Fibroblast of upper back skin (primary cell): Measurements from ENCODE around the gene CALD1.
A peak's percentile ranks its signal among the peaks of the same experiment; 100 is the strongest.

Source experiments
- DNase-seq: peaks from one replicate; pipeline ENCODE4 v3.0.0-alpha.2; 2013

Gene CALD1

DNA sequence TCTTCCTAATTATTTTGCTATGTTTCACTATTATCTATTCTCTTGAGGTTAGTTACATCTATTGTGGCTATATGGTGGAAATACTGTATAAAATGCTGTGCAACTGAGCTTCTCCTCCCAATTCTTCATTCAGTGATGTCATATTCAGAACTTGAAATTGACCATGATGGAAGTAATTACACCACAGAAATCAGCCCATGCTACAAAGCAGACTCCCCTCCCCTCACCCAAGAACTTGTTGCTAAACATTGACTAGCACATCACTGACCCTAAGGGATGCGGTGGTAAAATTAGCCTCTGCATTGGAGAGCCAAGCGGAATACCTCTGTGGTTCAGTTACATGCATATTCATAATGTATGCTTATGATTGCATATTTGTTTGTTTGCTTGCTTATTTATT lies 8.8 kb downstream of the CALD1 start:
- DNase-seq: no peak

DNA sequence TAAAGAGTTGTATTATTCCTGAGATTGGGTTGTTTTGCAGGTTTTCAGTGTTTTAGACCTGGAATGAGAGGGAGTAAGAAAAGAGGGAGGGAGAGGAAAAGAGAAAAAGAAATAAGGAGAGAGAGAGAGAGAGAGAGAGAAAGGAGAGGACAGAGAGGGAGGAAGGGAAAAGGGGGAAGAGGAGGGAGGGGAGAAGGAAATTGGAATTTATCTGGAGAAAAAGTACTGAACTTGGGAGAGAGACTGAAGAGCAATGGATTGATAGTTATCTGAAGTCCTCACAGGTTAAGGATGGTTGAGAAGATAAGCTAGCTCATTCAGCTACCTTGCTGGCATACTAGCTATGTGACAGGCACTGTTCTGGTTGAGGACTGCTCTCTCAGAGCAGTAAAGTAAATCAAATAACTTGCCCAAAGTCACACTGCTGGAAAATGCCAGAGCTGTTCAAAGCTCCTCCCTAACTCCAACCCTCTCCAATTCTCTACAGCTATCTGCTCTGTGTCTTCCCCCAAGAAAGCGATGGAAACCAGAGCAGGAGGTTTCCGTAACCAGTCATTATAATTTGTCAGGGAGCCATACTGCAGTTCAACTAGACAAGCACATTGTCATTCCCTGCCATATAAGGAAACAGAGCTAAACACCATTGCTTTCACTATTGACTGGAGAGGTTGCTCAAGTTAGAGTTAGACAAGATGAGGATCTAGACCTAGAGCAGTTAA lies 10.7 kb downstream of the CALD1 start:
- DNase-seq: peak; percentile 85

GRCh38 chr7:134792968-134793367 lies 13.5 kb downstream of the CALD1 start:
- peak; percentile 95 for DNase-seq

DNA sequence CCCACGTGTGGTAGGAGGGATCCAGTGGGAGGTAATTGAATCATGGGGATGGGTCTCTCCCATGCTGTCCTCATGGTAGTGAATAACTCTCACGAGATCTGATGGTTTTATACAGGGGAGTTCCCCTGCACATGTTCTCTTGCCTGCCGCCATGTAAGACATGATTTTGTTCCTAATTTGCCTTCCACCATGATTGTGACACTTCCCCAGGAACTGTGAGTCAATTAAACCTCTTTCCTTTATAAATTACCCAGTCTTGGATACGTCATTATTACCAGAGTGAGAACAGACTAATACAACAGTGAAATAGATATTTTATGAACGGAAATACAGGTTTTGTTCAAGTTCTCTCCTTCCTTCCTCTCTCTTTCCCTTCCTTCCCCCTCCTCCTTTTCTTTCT lies 15.8 kb downstream of the CALD1 start:
- no peak for DNase-seq

DNA sequence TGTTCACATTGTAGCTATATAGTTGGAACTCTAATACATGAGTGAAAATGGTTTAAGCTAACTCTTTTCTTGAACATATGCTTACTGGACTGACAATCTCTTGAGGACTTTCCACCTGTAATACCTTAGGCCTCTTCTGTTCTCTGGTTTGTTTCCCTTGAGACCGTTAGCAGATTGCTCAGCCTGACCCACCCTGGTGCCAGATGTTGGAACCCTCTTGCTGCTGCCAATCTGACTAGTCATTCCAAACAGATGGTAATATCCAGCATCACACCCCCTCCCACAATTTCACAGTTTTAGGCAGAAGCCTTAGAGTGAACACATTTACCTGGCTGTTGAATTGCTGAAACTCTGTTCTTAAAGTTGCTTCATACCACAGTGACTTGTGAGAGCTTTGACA lies 18.7 kb downstream of the CALD1 start:
- no peak for DNase-seq

- DNase-seq: no peak
Observed at GRCh38 chr7:134799377-134799776, 19.9 kb downstream of the CALD1 start.

GRCh38 chr7:134802762-134803161 lies 23.3 kb downstream of the CALD1 start:
- no peak for DNase-seq

- peak; percentile 69 for DNase-seq
Observed at GRCh38 chr7:134804351-134804750, 24.9 kb downstream of the CALD1 start.

DNA sequence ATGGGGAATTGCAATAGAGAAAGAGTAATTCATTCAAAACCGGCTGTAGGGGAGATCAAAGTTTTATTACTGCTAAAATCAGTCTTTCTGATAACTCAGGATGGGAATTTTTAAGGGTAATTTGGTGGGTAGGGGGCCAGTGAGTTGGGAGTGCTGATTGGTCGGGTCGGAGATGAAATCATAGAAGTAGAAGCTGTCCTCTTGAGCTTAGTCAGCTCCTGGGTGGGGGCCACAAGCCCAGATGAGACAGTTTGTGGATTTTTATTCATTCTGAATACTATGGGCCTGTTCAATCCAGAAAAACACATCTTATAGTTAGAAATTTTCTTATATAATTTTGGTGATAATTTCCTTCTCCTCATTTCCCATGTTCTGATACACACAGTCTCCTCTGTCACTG lies 25.4 kb downstream of the CALD1 start:
- no peak for DNase-seq

- no peak for DNase-seq
Observed at GRCh38 chr7:134806197-134806596, 26.8 kb downstream of the CALD1 start.

- peak; percentile 53 for DNase-seq
Observed at GRCh38 chr7:134809616-134810015, 30.2 kb downstream of the CALD1 start.

- peak; percentile 76 for DNase-seq
Observed at GRCh38 chr7:134811765-134812164, 32.3 kb downstream of the CALD1 start.

DNA sequence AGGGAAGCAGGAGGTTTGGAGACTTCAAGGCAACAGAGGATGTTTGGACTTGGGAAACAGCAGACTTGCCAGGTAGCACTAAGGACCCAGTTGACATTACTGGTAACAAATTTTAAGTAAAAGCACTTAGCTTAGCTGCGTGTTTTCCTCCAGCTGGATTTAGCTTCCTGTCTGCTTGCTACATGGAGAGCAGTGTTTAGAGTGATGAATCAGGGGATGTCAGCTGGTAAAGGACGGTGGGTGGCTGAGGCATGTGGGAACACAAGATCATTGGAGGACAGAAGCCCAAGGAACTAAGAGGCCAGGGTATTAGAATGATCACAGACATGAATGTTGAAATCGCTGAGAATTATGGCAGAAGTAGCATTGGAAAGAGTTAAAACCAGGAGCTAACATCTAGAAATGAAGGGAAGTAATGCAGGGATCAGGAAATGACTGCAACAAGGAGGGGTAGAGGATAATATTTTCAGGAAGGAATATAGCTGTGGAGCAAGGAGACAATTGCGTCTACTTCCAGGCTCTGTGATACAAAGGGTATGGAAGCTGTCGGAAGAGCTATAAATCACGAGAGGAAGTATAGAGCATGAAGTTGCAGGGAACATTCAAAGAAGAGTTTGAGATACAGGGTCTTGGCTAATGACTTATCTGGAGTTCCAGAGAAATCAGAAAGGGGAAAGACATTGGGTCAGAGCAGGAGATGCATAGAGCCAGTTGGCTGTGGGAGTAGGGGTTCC lies 34.4 kb downstream of the CALD1 start:
- DNase-seq: peak; percentile 56

DNA sequence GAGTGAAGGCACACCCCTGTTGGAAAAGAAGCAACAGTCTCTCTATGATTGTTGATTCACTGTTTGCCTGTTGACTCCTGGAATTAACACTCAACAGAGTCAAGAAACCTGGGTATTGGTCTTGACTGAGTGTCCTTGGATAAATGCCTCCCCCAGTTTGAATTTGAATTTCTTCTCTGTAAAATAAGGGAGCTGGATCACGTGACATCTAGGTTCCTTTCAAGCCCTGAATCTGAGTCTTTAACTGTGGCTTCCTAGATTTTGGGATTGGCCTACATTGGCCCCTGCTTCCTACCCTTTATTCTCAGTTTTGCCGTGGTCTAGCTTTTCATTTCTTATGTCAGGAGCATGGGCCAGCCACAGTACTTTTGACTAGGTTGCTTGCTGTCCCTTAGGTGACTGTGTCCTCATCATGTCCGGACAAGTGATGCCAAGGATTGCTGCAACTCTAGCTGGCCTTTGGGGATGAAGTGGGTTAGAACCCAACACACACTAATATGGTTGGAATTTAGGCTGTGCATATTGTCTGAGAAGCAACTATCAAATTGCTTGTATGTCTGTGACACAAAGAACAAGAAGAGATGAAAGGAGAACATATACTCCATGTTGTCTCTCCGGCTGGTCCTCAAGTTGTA lies 35.4 kb downstream of the CALD1 start:
- DNase-seq: no peak

- no peak for DNase-seq
Observed at GRCh38 chr7:134818613-134819345, 39.3 kb downstream of the CALD1 start.

DNA sequence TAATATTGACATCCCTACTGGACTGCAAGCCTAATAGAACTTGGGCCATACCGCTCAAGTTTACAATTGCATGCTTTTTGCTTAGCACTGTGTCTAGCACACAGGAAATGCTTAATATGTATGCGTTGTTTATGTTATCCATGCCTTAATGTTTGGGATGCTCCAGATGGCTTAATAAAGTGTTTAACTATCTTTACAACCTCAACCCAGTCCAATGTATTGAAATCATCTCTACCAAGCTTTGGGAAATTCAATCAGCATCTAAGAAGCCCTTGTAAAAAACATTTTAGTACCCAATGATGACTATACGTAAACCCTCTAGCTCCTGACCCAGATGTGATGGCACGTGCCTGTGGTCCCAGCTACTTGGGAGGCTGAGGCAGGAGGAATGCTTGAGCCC lies 40.0 kb downstream of the CALD1 start:
- DNase-seq: no peak

- DNase-seq: no peak
Observed at GRCh38 chr7:134820295-134820694, 40.9 kb downstream of the CALD1 start.

- no peak for DNase-seq
Observed at GRCh38 chr7:134820778-134821177, 41.3 kb downstream of the CALD1 start.

GRCh38 chr7:134823400-134823799 lies 44.0 kb downstream of the CALD1 start:
- DNase-seq: peak; percentile 96

- no peak for DNase-seq
Observed at GRCh38 chr7:134825666-134826065, 46.2 kb downstream of the CALD1 start.

GRCh38 chr7:134826105-134826504 lies 46.7 kb downstream of the CALD1 start:
- DNase-seq: peak; percentile 88

- DNase-seq: no peak
Observed at GRCh38 chr7:134827436-134827835, 48.0 kb downstream of the CALD1 start.

DNA sequence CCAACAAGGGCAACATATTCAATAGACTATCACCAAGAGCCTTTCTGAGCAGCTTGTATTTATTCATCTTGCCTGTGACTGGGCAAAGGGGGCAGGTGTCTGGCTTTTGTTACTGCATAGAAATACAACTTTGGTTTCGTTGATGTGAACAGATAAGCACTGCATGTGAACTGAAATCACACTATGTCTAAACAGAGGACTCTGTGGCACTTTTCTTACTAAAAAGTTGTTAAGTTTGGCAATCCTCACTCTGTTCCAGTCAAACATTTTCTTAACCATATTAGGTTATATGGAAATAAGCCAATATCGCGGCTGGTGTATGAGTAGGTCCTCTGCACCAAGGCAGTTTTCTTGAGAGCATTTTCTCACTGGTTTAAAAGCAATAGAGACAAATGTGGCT lies 48.5 kb downstream of the CALD1 start:
- DNase-seq: peak; percentile 88
